Heart left ventricle (tissue), 16 donors: ENCODE results near the gene GUCY2C. TPM values are rescaled to one million over a fixed set of nuclear protein-coding genes. Genes with fewer than 3 reads are reported as not detected.
A peak's percentile ranks its signal among the peaks of the same experiment; 100 is the strongest.

Source experiments
- ATAC-seq, 4 donors: fragments of 200-7000 bp; cut with Tn5 transposase; one replicate each; pipeline ENCODE4 v1.9.1; 2020 to 2022; ENCODE audit warnings: moderate library complexity in 4 of 4, mild to moderate bottlenecking in 3 of 4, moderate number of reproducible peaks in 1 of 4
- DNase-seq, 5 donors: peaks; one replicate each; pipeline ENCODE4 v3.0.0-alpha.2; 2020
- H3K27ac ChIP-seq, 12 donors: fragments of 200-600 bp; sonication (generic) in 4 of 12; one replicate each; pipeline versions ENCODE4 v1.5.0 to v1.8.0; 2016 to 2022; ENCODE audit warnings: mild to moderate bottlenecking in 2 of 12
- H3K27me3 ChIP-seq, 9 donors: fragments of 200-600 bp; sonication (generic) in 2 of 9; one replicate each; pipeline versions ENCODE4 v1.5.1 to v1.8.0; 2016 to 2022; ENCODE audit warnings: mild to moderate bottlenecking in 3 of 9
- H3K36me3 ChIP-seq, 9 donors: fragments of 200-600 bp; sonication (generic) in 2 of 9; one replicate each; pipeline versions ENCODE4 v1.5.0 to v1.8.0; 2018 to 2022; ENCODE audit warnings: mild to moderate bottlenecking in 2 of 9
- H3K4me1 ChIP-seq, 12 donors: fragments of 200-600 bp; sonication (generic) in 4 of 12; one replicate each; pipeline versions ENCODE4 v1.5.0 to v1.8.0; 2016 to 2022; ENCODE audit warnings: mild to moderate bottlenecking in 3 of 12
- H3K4me3 ChIP-seq, 12 donors: fragments of 200-600 bp; sonication (generic) in 4 of 12; one replicate each; pipeline versions ENCODE4 v1.5.0 to v1.8.0; 2017 to 2022; ENCODE audit warnings: mild to moderate bottlenecking in 9 of 12, moderate library complexity in 4 of 12
- H3K9me3 ChIP-seq, 12 donors: fragments of 200-600 bp; sonication (generic) in 4 of 12; one replicate each; pipeline versions ENCODE4 v1.5.0 to v1.8.0; 2016 to 2022; ENCODE audit warnings: mild to moderate bottlenecking in 1 of 12
- POLR2A ChIP-seq, 2 donors: fragments of 450-650 bp; IDR thresholded peaks; one replicate each; pipeline ENCODE4 v1.6.1; 2017; ENCODE audit warnings: antibody characterized with exemption in 2 of 2, mild to moderate bottlenecking in 2 of 2, moderate library complexity in 2 of 2
- WGBS, 4 donors: extraction: QIAGEN DNeasy Blood & Tissue Kit in 2 of 4; methylation state at CpG; one replicate each; pipeline versions ENCODE4 v1.1.5 to v1.1.7; 2013 to 2018; 5-methylcytosine and 5-hydroxymethylcytosine counted together
- intact Hi-C, 10 donors: fragments of 100-400 bp; cut with DNase I; formaldehyde crosslinking; loops; one replicate each; pipeline versions ENCODE4 v1.11.1 to v1.14.2; 2022
- polyA plus RNA-seq, 2 donors: library from polyadenylated mRNA; stranded (reverse); fragments of 200-250 nt; gene quantifications; one replicate each; pipeline ENCODE4 v1.2.3, GENCODE V29; 2013
- total RNA-seq, 9 donors: library from RNA; depleted of rRNA in 2 of 9; stranded (reverse); fragments of >200 nt in 2 of 9; fragmentation: NEBNext Ultra II Directional in 3 of 9; extraction: Animal tissue kit (Norgen Biotek cat#: 25700) in 3 of 9; gene quantifications; one replicate each; pipeline versions ENCODE4 v1.1.0 to v1.2.4, GENCODE V29; 2016 to 2023
- TF ChIP-seq, protein P1 (sequence below), 12 donors: fragments of 200-600 bp; sonication (generic) in 4 of 12; IDR thresholded peaks; one replicate each; pipeline versions ENCODE4 v1.5.0 to v1.8.0; 2018 to 2022; ENCODE audit warnings: antibody characterized with exemption in 12 of 12, mild to moderate bottlenecking in 5 of 12
- donor health status: ischemic (EF 13 %, LVEDD 7.1; RV severe dilation, severe dysfunction).
- donor health status: healthy with polysubstance abuse.
- donor health status: DM: no; HTN: yes; CAD: no.
- donor health status: DM: no; HTN: no; CAD: no.
- donor health status: ischemic (EF 25% LVEDD 6.9; RV normal size, moderate dysfunction).
- donor health status: ischemic (EF 25% LVEDD 5.7; RV mildly dilated, moderate dysfunction).
- donor health status: healthy.
- donor health status: DM: yes; HTN: yes; CAD: no.
- donor health status: ischemic (EF 35%, LVEDD 5.7; RV mildly dilated, moderate dysfunction).
- donor health status: nonischemic (EF 11% LVEDD 7.7; RV severe dilation, severe dysfunction).
- donor health status: DM: yes; HTN: yes; CAD: no.
- donor health status: PGD.
- donor health status: ischemic (EF 29% LVEDD 5.4; RV normal size, mild dysfunction).
- donor health status: nonischemic (EF 23%, LVEDD 6.1; RV moderate dilation, normal function).

Gene GUCY2C
- total and polyA plus RNA-seq, 11 donors: 0.03 to 0.15 TPM; not detected in 9

DNA sequence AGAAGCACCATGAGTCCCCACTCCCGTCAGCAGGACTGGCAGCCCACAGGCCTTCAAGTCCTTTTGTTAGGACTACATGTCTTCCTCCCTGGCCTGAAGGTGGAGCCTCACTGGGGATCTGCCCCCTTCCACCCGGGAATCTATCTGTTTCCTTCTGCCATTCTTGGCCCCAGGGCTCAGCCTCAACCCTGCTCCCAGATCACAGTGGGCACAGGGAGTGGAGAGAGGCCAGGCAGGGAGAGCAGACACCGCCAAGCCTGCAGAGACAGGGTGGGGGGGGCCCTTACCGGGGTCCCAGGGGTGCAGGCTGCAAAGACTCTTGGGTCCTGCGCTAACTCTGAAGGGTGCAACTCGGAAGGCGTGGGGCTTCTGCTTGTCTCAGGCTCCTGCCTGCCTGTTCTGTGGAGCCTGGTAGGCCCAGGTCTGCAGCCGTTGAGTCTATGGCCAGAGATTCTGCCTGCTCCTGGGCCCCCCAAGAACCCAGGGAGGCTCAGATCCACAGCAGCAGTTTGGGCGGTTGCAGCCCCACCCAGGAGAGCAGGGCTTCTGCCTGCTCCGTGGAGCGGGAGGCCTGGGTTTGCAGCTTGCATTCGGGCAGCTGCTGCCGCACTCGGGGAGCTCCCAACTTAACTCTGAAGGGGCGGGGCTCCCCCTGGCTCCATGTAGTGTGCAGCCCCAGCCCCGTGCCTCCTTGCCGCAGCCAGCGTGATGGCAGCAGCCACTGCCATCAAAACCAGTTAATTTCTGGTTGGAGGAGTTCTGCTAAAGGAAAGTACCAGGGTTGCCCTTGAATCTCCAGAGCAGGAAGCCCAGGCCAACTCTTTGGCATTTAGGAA lies 107.0 kb downstream of the GUCY2C start:
- DNase-seq (no peak), ATAC-seq (no peak)
- Histone ChIP-seq H3K4me1 (peaks cover 0 to 9% (median 0%) of the 10 kb centered on the region in 12 donors), H3K36me3 (no peaks in the 10 kb centered on the region), H3K27ac (no peak overlapping the region), H3K4me3 (no peak overlapping the region), H3K9me3 (peaks cover 0 to 2% (median 0%) of the 10 kb centered on the region in 12 donors), H3K27me3 (no peaks in the 10 kb centered on the region)
- 84 to 90% (median 87%) methylated on average over 12 to 18 of the region's 18 CpGs for WGBS, 4 donors
- no peak for TF ChIP-seq POLR2A (IDR thresholded peaks at IDR 0.05)
- TF ChIP-seq, protein P1, sequence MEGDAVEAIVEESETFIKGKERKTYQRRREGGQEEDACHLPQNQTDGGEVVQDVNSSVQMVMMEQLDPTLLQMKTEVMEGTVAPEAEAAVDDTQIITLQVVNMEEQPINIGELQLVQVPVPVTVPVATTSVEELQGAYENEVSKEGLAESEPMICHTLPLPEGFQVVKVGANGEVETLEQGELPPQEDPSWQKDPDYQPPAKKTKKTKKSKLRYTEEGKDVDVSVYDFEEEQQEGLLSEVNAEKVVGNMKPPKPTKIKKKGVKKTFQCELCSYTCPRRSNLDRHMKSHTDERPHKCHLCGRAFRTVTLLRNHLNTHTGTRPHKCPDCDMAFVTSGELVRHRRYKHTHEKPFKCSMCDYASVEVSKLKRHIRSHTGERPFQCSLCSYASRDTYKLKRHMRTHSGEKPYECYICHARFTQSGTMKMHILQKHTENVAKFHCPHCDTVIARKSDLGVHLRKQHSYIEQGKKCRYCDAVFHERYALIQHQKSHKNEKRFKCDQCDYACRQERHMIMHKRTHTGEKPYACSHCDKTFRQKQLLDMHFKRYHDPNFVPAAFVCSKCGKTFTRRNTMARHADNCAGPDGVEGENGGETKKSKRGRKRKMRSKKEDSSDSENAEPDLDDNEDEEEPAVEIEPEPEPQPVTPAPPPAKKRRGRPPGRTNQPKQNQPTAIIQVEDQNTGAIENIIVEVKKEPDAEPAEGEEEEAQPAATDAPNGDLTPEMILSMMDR (IDR thresholded peaks at IDR 0.05): no peak
- intact Hi-C loops: no loop called here

- no peaks in the 10 kb centered on the region for H3K36me3 ChIP-seq
- DNase-seq: no peak
- ATAC-seq: no peak
- no peak overlapping the region for H3K4me3 ChIP-seq
- peaks cover 0 to 9% (median 0%) of the 10 kb centered on the region in 12 donors for H3K4me1 ChIP-seq
- no peak overlapping the region for H3K27ac ChIP-seq
- intact Hi-C loops: no loop called here
- WGBS, 4 donors: 76 to 90% (median 82%) methylated on average over 3 of the region's 3 CpGs
- TF ChIP-seq, protein P1 (IDR thresholded peaks at IDR 0.05): no peak
- no peak for TF ChIP-seq POLR2A (IDR thresholded peaks at IDR 0.05)
- no peaks in the 10 kb centered on the region for H3K9me3 ChIP-seq
- no peaks in the 10 kb centered on the region for H3K27me3 ChIP-seq
These were observed 107.8 kb downstream of the GUCY2C start for GRCh38 chr12:14588571-14588970.

DNA sequence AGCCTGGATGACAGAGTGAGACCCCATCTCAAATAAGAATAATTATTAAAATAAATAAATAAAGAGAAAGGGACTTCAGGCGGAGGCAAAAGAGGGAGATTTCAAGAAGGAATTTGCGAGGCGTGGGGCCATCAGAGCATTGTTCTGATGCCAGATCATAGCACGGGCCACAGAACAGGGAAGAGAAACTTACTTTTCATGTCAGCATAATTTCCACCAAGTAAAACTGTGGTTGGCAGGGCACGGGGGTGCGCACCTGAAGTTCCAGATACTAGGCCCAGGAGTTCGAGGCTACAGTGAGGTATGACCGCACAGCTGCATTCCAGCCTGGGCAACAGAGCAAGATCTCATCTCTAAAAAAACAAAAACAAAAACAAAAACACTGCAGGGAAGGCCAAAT lies 117.8 kb downstream of the GUCY2C start:
- DNase-seq: no peak
- intact Hi-C loops: no loop called here
- no peak for ATAC-seq
- Histone ChIP-seq H3K9me3 (no peaks in the 10 kb centered on the region), H3K4me1 (peaks cover 0 to 28% (median 0%) of the 10 kb centered on the region in 12 donors), H3K27ac (no peak overlapping the region), H3K36me3 (peaks cover 0 to 9% (median 0%) of the 10 kb centered on the region in 9 donors), H3K27me3 (no peaks in the 10 kb centered on the region), H3K4me3 (no peak overlapping the region)
- no peak for TF ChIP-seq POLR2A (IDR thresholded peaks at IDR 0.05)
- TF ChIP-seq, protein P1 (IDR thresholded peaks at IDR 0.05): no peak
- WGBS, 4 donors: 95 to 97% (median 96%) methylated on average over 8 of the region's 8 CpGs

- WGBS, 4 donors: 83 to 94% (median 89%) methylated on average over 1 of the region's 1 CpG
- no peaks in the 10 kb centered on the region for H3K27me3 ChIP-seq
- peak in 1 of 4 donors; percentile 45 for ATAC-seq
- H3K4me1 ChIP-seq: peaks cover 0 to 28% (median 0%) of the 10 kb centered on the region in 12 donors
- intact Hi-C loops: no loop called here
- no peaks in the 10 kb centered on the region for H3K9me3 ChIP-seq
- DNase-seq: no peak
- peaks cover 0 to 5% (median 0%) of the 10 kb centered on the region in 9 donors for H3K36me3 ChIP-seq
- no peak for TF ChIP-seq POLR2A (IDR thresholded peaks at IDR 0.05)
- TF ChIP-seq, protein P1 (IDR thresholded peaks at IDR 0.05): no peak
- H3K4me3 ChIP-seq: no peak overlapping the region
- H3K27ac ChIP-seq: no peak overlapping the region
These were observed 119.1 kb downstream of the GUCY2C start for GRCh38 chr12:14577344-14577743.
